ENCODE results near the gene MRPL28. TPM values are rescaled to one million over a fixed set of nuclear protein-coding genes. Genes with fewer than 3 reads are reported as not detected.
"Not testable (repeated sequence)": the region's sequence is repeated elsewhere in the genome, so short reads cannot be mapped to it uniquely, and the experiment has no call there.

The MRPL28 gene
- total RNA-seq, 1 donor: 55.4 TPM

GRCh38 chr16:337437-337836 lies 32.9 kb downstream of the MRPL28 start:
- TF ChIP-seq, protein P1, sequence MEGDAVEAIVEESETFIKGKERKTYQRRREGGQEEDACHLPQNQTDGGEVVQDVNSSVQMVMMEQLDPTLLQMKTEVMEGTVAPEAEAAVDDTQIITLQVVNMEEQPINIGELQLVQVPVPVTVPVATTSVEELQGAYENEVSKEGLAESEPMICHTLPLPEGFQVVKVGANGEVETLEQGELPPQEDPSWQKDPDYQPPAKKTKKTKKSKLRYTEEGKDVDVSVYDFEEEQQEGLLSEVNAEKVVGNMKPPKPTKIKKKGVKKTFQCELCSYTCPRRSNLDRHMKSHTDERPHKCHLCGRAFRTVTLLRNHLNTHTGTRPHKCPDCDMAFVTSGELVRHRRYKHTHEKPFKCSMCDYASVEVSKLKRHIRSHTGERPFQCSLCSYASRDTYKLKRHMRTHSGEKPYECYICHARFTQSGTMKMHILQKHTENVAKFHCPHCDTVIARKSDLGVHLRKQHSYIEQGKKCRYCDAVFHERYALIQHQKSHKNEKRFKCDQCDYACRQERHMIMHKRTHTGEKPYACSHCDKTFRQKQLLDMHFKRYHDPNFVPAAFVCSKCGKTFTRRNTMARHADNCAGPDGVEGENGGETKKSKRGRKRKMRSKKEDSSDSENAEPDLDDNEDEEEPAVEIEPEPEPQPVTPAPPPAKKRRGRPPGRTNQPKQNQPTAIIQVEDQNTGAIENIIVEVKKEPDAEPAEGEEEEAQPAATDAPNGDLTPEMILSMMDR (IDR thresholded peaks at IDR 0.05; ENCODE audit: extremely low read depth, low read depth, low read length): no peak
- peak; percentile 54 for DNase-seq (ENCODE audit: insufficient read length, low spot score, missing footprints)
- Histone ChIP-seq H3K27me3 (ENCODE audit: insufficient read depth, low read length) (no peaks in the 10 kb centered on the region), H3K4me1 (ENCODE audit: insufficient read depth, low read length) (no peaks in the 10 kb centered on the region), H3K36me3 (ENCODE audit: insufficient read depth, low read length) (no peaks in the 10 kb centered on the region), H3K79me2 (ENCODE audit: insufficient read depth, low read length) (peaks cover 87% of the 10 kb centered on the region), H4K20me1 (ENCODE audit: insufficient read depth, low read length) (peaks cover 49% of the 10 kb centered on the region), H3K4me3 (ENCODE audit: insufficient read depth, low read length) (no peak overlapping the region), H3K27ac (ENCODE audit: low read depth, low read length) (no peak overlapping the region), H2AFZ (ENCODE audit: low read length) (no peak overlapping the region), H3K4me2 (ENCODE audit: insufficient read depth, low read length) (no peak overlapping the region), H3K9me3 (ENCODE audit: low read depth, low read length) (no peaks in the 10 kb centered on the region)

DNA sequence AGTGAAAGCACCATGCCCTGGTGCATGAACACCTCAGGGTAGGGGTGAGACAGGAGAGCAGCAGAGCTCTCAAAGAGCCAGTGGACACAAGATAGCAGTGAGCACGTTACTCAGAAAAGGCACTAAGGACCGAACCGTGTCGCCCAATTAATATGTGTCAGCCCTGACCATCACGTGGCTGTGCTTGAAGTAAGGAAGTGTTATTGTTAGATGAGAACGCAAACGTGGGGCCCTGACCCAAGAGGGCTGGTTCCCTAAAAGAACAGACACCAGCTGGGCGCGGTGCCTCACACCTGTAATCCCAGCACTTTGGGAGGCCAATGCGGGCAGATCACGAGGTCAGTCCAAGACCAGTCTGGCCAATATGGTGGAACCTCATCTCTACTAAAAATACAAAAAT lies 34.1 kb downstream of the MRPL28 start:
- peaks cover 51% of the 10 kb centered on the region for H4K20me1 ChIP-seq (ENCODE audit: insufficient read depth, low read length)
- H3K36me3 ChIP-seq (ENCODE audit: insufficient read depth, low read length): no peaks in the 10 kb centered on the region
- H3K27me3 ChIP-seq (ENCODE audit: insufficient read depth, low read length): no peaks in the 10 kb centered on the region
- H2AFZ ChIP-seq (ENCODE audit: low read length): no peak overlapping the region
- H3K27ac ChIP-seq (ENCODE audit: low read depth, low read length): no peak overlapping the region
- TF ChIP-seq, protein P1 (IDR thresholded peaks at IDR 0.05; ENCODE audit: extremely low read depth, low read depth, low read length): no peak
- H3K4me1 ChIP-seq (ENCODE audit: insufficient read depth, low read length): no peaks in the 10 kb centered on the region
- DNase-seq (ENCODE audit: insufficient read length, low spot score, missing footprints): peak; percentile 10
- peaks cover 90% of the 10 kb centered on the region for H3K79me2 ChIP-seq (ENCODE audit: insufficient read depth, low read length)
- no peak overlapping the region for H3K4me3 ChIP-seq (ENCODE audit: insufficient read depth, low read length)
- H3K9me3 ChIP-seq (ENCODE audit: low read depth, low read length): no peaks in the 10 kb centered on the region
- no peak overlapping the region for H3K4me2 ChIP-seq (ENCODE audit: insufficient read depth, low read length)

GRCh38 chr16:334861-335632 lies 35.3 kb downstream of the MRPL28 start:
- H3K27ac ChIP-seq (ENCODE audit: low read depth, low read length); H3K27me3 ChIP-seq (ENCODE audit: insufficient read depth, low read length); H3K36me3 ChIP-seq (ENCODE audit: insufficient read depth, low read length); H3K4me1 ChIP-seq (ENCODE audit: insufficient read depth, low read length); H3K4me3 ChIP-seq (ENCODE audit: insufficient read depth, low read length); H2AFZ ChIP-seq (ENCODE audit: low read length); H3K9me3 ChIP-seq (ENCODE audit: low read depth, low read length); H3K4me2 ChIP-seq (ENCODE audit: insufficient read depth, low read length): not testable (repeated sequence)
- Histone ChIP-seq H4K20me1 (ENCODE audit: insufficient read depth, low read length) (peaks cover 55% of the 10 kb centered on the region), H3K79me2 (ENCODE audit: insufficient read depth, low read length) (peaks cover 90% of the 10 kb centered on the region)
- DNase-seq (ENCODE audit: insufficient read length, low spot score, missing footprints): peak; percentile 31

DNA sequence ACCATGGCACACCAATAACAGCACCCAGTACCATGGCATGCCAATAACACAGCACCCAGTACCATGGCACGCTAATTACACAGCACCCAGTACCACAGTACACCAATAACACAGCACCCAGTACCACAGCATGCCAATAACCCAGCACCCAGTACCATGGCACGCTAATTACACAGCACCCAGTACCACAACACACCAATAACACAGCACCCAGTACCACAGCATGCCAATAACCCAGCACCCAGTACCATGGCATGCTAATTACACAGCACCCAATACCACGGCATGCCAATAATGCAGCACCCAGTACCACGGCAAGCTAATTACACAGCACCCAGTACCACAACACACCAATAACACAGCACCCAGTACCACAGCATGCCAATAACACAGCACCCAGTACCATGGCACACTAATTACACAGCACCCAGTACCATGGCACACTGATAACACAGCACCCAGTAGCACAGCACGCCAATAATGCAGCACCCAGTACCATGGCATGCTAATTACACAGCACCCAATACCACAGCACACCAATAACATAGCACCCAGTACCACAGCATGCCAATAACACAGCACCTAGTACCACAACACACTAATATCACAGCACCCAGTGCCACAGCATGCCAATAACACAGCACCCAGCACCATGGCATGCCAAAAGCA lies 36.0 kb downstream of the MRPL28 start:
- not testable (repeated sequence) for H3K27me3 ChIP-seq (ENCODE audit: insufficient read depth, low read length); H3K36me3 ChIP-seq (ENCODE audit: insufficient read depth, low read length); H3K9me3 ChIP-seq (ENCODE audit: low read depth, low read length); H2AFZ ChIP-seq (ENCODE audit: low read length); H3K4me3 ChIP-seq (ENCODE audit: insufficient read depth, low read length); DNase-seq (ENCODE audit: insufficient read length, low spot score, missing footprints); H3K4me2 ChIP-seq (ENCODE audit: insufficient read depth, low read length); H3K4me1 ChIP-seq (ENCODE audit: insufficient read depth, low read length); H3K27ac ChIP-seq (ENCODE audit: low read depth, low read length)
- Histone ChIP-seq H4K20me1 (ENCODE audit: insufficient read depth, low read length) (peaks cover 51% of the 10 kb centered on the region), H3K79me2 (ENCODE audit: insufficient read depth, low read length) (peaks cover 85% of the 10 kb centered on the region)

All from osteoblast (primary cell).